Breast epithelium (tissue), 3 donors: Measurements from ENCODE around the gene BRI3.

Experiments
- POLR2A ChIP-seq: fragments of 450-650 bp; IDR thresholded peaks from one replicate; pipeline ENCODE4 v1.6.1; 2016; ENCODE audit warnings: antibody characterized with exemption, mild to moderate bottlenecking, moderate library complexity
- TF ChIP-seq, protein P1 (sequence below), 3 donors: fragments of 450-650 bp; IDR thresholded peaks; one replicate each; pipeline ENCODE4 v1.5.1; 2016 to 2017; ENCODE audit warnings: antibody characterized with exemption in 3 of 3, mild to moderate bottlenecking in 3 of 3, moderate library complexity in 3 of 3

DNA sequence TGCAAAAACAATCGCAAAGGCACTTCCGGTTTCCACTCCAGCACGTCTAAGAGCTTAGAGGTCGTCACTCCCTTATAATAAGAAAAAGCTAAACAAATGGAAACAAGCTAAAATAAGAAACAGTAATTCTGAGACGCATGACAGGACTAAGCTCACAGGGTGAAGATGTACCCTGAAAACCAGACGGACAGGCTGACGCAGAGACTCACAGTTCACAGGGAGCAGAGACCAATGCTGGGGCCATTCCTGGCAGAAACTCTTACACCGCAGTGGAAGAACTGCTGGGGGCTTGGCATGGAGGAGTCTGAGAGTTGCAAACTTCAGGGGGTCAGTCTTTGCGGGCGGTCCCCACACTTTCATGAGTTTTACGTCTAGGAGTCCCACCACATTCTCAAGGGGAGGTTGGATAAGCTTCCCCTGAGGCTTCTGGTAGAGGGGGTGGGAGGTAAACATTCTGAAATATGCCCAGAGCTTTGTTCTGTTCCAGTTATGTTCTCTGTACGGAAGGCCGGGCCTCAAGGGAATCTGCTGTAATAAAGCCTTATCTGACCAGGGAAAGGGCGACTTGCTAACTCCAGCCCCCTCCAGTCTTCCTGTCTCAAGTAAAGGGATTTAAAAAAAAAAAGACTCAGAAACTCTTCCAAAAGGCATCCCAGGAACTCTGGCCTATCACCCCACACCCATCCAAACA lies 47.8 kb downstream of the BRI3 start:
- no peak for TF ChIP-seq POLR2A
- TF ChIP-seq, protein P1, sequence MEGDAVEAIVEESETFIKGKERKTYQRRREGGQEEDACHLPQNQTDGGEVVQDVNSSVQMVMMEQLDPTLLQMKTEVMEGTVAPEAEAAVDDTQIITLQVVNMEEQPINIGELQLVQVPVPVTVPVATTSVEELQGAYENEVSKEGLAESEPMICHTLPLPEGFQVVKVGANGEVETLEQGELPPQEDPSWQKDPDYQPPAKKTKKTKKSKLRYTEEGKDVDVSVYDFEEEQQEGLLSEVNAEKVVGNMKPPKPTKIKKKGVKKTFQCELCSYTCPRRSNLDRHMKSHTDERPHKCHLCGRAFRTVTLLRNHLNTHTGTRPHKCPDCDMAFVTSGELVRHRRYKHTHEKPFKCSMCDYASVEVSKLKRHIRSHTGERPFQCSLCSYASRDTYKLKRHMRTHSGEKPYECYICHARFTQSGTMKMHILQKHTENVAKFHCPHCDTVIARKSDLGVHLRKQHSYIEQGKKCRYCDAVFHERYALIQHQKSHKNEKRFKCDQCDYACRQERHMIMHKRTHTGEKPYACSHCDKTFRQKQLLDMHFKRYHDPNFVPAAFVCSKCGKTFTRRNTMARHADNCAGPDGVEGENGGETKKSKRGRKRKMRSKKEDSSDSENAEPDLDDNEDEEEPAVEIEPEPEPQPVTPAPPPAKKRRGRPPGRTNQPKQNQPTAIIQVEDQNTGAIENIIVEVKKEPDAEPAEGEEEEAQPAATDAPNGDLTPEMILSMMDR (IDR thresholded peaks at IDR 0.05) = no peak
